DOHH2 (cell line): ENCODE measurements around the gene TNFSF15.

Source experiments
- EZH2phosphoT487 ChIP-seq: fragments of 200-600 bp; sonication (generic); IDR thresholded peaks from 2 replicates; pipeline ENCODE4 v1.6.1; 2017; ENCODE audit warnings: borderline replicate concordance, mild to moderate bottlenecking, antibody characterized with exemption, low read length, moderate library complexity, mixed read lengths
- TF ChIP-seq, protein P1 (sequence below): fragments of 200-600 bp; sonication (generic); IDR thresholded peaks from one replicate; pipeline ENCODE4 v1.5.1; 2014; ENCODE audit warnings: antibody characterized with exemption, mild to moderate bottlenecking, low read depth, low read length; ENCODE audit not compliant: poor library complexity, severe bottlenecking

DNA sequence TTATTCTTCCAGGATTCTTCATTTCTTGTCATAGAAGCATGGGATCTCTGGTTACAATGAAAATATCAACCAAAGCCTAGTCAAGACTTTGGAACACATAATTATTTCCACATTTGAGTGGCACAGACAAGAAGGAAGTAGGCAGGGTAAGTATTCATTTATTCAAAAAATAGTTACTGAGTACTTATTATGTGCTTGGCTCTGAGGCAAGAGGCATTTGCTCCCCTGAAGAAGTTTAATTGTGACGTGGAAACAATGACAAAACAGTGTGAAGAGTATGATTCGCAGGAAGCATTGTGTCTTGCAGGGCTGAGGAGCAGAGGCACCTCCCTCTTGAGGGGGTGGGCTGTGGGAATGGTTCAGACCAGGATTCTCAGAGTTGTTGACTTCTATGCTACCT, 45.0 kb upstream of the TNFSF15 start:
- TF ChIP-seq, protein P1, sequence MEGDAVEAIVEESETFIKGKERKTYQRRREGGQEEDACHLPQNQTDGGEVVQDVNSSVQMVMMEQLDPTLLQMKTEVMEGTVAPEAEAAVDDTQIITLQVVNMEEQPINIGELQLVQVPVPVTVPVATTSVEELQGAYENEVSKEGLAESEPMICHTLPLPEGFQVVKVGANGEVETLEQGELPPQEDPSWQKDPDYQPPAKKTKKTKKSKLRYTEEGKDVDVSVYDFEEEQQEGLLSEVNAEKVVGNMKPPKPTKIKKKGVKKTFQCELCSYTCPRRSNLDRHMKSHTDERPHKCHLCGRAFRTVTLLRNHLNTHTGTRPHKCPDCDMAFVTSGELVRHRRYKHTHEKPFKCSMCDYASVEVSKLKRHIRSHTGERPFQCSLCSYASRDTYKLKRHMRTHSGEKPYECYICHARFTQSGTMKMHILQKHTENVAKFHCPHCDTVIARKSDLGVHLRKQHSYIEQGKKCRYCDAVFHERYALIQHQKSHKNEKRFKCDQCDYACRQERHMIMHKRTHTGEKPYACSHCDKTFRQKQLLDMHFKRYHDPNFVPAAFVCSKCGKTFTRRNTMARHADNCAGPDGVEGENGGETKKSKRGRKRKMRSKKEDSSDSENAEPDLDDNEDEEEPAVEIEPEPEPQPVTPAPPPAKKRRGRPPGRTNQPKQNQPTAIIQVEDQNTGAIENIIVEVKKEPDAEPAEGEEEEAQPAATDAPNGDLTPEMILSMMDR = no peak
- TF ChIP-seq EZH2phosphoT487 = no peak
